GM12878 (cell line): ENCODE results near the gene KIAA0319L. TPM values are rescaled to one million over a fixed set of nuclear protein-coding genes. Genes with fewer than 3 reads are reported as not detected.

Source experiments
- ATAC-seq: fragments of 200-7000 bp; cut with Tn5 transposase; 3 replicates; pipeline ENCODE4 v1.9.1; 2020; ENCODE audit warnings: mild to moderate bottlenecking, moderate library complexity
- BruUV-seq: library from RNA; stranded (reverse); fragments of 400-500 nt; replicated peaks from 2 replicates; lab custom pipeline; 2021; lab: Mats Ljungman, UMichigan
- CTCF ChIA-PET: fragments of 300-600 bp; sonication (Branson Sonifier 250); formaldehyde crosslinking; extraction: SDS; loops from one replicate; lab custom pipeline; 2021; ENCODE audit warnings: inconsistent platforms; lab: Yijun Ruan, JAX
- POLR2A ChIA-PET: fragments of 350-600 bp; formaldehyde crosslinking; extraction: SDS; loops from one replicate; lab custom pipeline; 2021; ENCODE audit warnings: inconsistent platforms; lab: Charles Lee
- RAD21 ChIA-PET: fragments of 300-600 bp; sonication (Branson Sonifier 250); formaldehyde crosslinking; loops from one replicate; lab custom pipeline; 2023; ENCODE audit warnings: antibody characterized with exemption; ENCODE audit not compliant: unreplicated experiment; lab: Charles Lee
- SMC1A ChIA-PET: fragments of 300-600 bp; sonication (Branson Sonifier 250); formaldehyde crosslinking; loops from one replicate; lab custom pipeline; 2023; ENCODE audit not compliant: unreplicated experiment, uncharacterized antibody; lab: Charles Lee
- DNase-seq: peaks from one replicate; pipeline ENCODE4 v3.0.0-alpha.2; 2011; ENCODE audit warnings: low read depth, low spot score
- FAIRE-seq: peaks from 3 replicates; lab custom pipeline; 2011; peaks lifted over from hg19 to GRCh38; lab: Jason Lieb, UNC
- H2AFZ ChIP-seq: 2 replicates; pipeline ENCODE4 v1.6.0; 2011; ENCODE audit warnings: low read depth, low read length, control low read depth; ENCODE audit not compliant: control insufficient read depth
- H3K27ac ChIP-seq: 2 replicates; pipeline ENCODE4 v1.5.1; 2011; ENCODE audit warnings: control low read depth; ENCODE audit not compliant: control insufficient read depth, insufficient read depth
- H3K27me3 ChIP-seq, 2 experiments: replicated peaks in 1 of 2; 2 replicates each; pipeline versions ENCODE4 v1.6.0 to v1.6.1; 2011; ENCODE audit warnings: low read length in 1 of 2; ENCODE audit not compliant: control insufficient read depth in 2 of 2, insufficient read depth in 2 of 2
- H3K36me3 ChIP-seq, 2 experiments: 2 replicates each; pipeline ENCODE4 v1.5.1; 2011; ENCODE audit warnings: low read length in 1 of 2; ENCODE audit not compliant: control insufficient read depth in 2 of 2, insufficient read depth in 2 of 2
- H3K4me1 ChIP-seq: 2 replicates; pipeline ENCODE4 v1.6.1; 2011; ENCODE audit warnings: mild to moderate bottlenecking, low read length, moderate library complexity, mixed read lengths; ENCODE audit not compliant: control insufficient read depth, insufficient read depth
- H3K4me2 ChIP-seq: 2 replicates; pipeline ENCODE4 v1.6.0; 2011; ENCODE audit warnings: control low read depth; ENCODE audit not compliant: control insufficient read depth, insufficient read depth
- H3K4me3 ChIP-seq: fragments of 200-600 bp; sonication (generic); 2 replicates; pipeline ENCODE4 v1.5.1; 2016
- H3K79me2 ChIP-seq: 2 replicates; pipeline ENCODE4 v1.6.0; 2011; ENCODE audit warnings: low read length; ENCODE audit not compliant: control insufficient read depth, insufficient read depth
- H3K9ac ChIP-seq: 2 replicates; pipeline ENCODE4 v1.8.0; 2011; ENCODE audit warnings: low read length, control low read depth, mixed read lengths; ENCODE audit not compliant: control insufficient read depth, insufficient read depth
- H3K9me3 ChIP-seq: replicated peaks from 3 replicates; pipeline ENCODE4 v1.5.1; 2011; ENCODE audit warnings: mild to moderate bottlenecking, low read length; ENCODE audit not compliant: control insufficient read depth, insufficient read depth
- H4K20me1 ChIP-seq: 2 replicates; pipeline ENCODE4 v1.6.0; 2011; ENCODE audit not compliant: control insufficient read depth, insufficient read depth
- ATF7 ChIP-seq: fragments of 450-650 bp; IDR thresholded peaks from 2 replicates; pipeline ENCODE4 v1.6.1; 2016; ENCODE audit warnings: low read depth, mild to moderate bottlenecking
- CREB1 ChIP-seq: IDR thresholded peaks from 2 replicates; pipeline ENCODE4 v1.6.1; 2012; ENCODE audit warnings: low read depth, mild to moderate bottlenecking, inconsistent platforms
- EED ChIP-seq: sonication (generic); IDR thresholded peaks from 2 replicates; pipeline ENCODE4 v1.6.1; 2016; ENCODE audit warnings: antibody characterized with exemption, low read depth
- ETV6 ChIP-seq, 2 experiments: fragments of 450-650 bp in 1 of 2; IDR thresholded peaks in 1 of 2; conservative IDR thresholded peaks in 1 of 2; 2 replicates each; pipeline ENCODE4 v1.6.1; 2014; ENCODE audit warnings: antibody characterized with exemption in 1 of 2, borderline replicate concordance in 1 of 2, low read depth in 1 of 2, mild to moderate bottlenecking in 1 of 2, moderate library complexity in 1 of 2
- GATAD2B ChIP-seq: fragments of 450-650 bp; conservative IDR thresholded peaks from 2 replicates; pipeline ENCODE4 v1.6.1; 2017; ENCODE audit warnings: low read depth, mild to moderate bottlenecking, moderate library complexity
- LARP7 ChIP-seq: fragments of 450-650 bp; IDR thresholded peaks from 2 replicates; pipeline ENCODE4 v1.6.1; 2017; ENCODE audit warnings: mild to moderate bottlenecking
- MXI1 ChIP-seq: fragments of 150-350 bp; IDR thresholded peaks from 2 replicates; pipeline ENCODE4 v1.6.1; 2011; ENCODE audit warnings: low read depth, mild to moderate bottlenecking, inconsistent platforms, low read length, improper control_type of control experiment
- NBN ChIP-seq: fragments of 450-650 bp; IDR thresholded peaks from 2 replicates; pipeline ENCODE4 v1.6.1; 2016
- NKRF ChIP-seq: fragments of 450-650 bp; conservative IDR thresholded peaks from 2 replicates; pipeline ENCODE4 v1.6.1; 2017; ENCODE audit warnings: mild to moderate bottlenecking, moderate library complexity
- NR2F1 ChIP-seq: fragments of 450-650 bp; conservative IDR thresholded peaks from 2 replicates; pipeline ENCODE4 v1.6.1; 2017; ENCODE audit warnings: mild to moderate bottlenecking
- PML ChIP-seq: IDR thresholded peaks from 2 replicates; pipeline ENCODE4 v1.6.1; 2012; ENCODE audit warnings: low read length, inconsistent platforms
- POLR2A ChIP-seq: IDR thresholded peaks from 2 replicates; pipeline ENCODE4 v1.6.1; 2011; ENCODE audit warnings: low read depth, mild to moderate bottlenecking, low read length
- RAD51 ChIP-seq: fragments of 450-650 bp; IDR thresholded peaks from 2 replicates; pipeline ENCODE4 v1.6.1; 2016; ENCODE audit warnings: moderate library complexity, mild to moderate bottlenecking, inconsistent platforms
- RUNX3 ChIP-seq: IDR thresholded peaks from 2 replicates; pipeline ENCODE4 v1.6.1; 2012; ENCODE audit warnings: low read length, inconsistent platforms
- USF1 ChIP-seq: IDR thresholded peaks from 2 replicates; pipeline ENCODE4 v1.6.1; 2011; ENCODE audit warnings: borderline replicate concordance, low read depth, mild to moderate bottlenecking, moderate library complexity, mixed read lengths, low read length; ENCODE audit not compliant: insufficient read depth; ENCODE audit errors: extremely low read length
- ZNF687 ChIP-seq: fragments of 450-650 bp; IDR thresholded peaks from 2 replicates; pipeline ENCODE4 v1.6.1; 2017; ENCODE audit warnings: mild to moderate bottlenecking, moderate library complexity
- WGBS: methylation state at CpG from one replicate; pipeline ENCODE4 v1.1.6; 2016; ENCODE audit warnings: low lambda C conversion rate; ENCODE audit not compliant: insufficient replicate concordance, insufficient coverage; ENCODE audit errors: missing lambda C conversion rate; 5-methylcytosine and 5-hydroxymethylcytosine counted together
- in situ Hi-C: fragments of 300-500 bp; cut with MboI; formaldehyde crosslinking; loops from 9 replicates; pipeline ENCODE4 v1.14.3; 2018; ENCODE audit warnings: mixed read lengths
- intact Hi-C: fragments of 100-400 bp; cut with micrococcal nuclease; formaldehyde crosslinking; loops from one replicate; pipeline ENCODE4 v1.14.2; 2022; ENCODE audit not compliant: unreplicated experiment
- polyA plus RNA-seq, 11 experiments: library from polyadenylated mRNA; depleted of rRNA in 4 of 11; unstranded in 6 of 11; stranded (reverse) in 5 of 11; fragments of >200 nt; fragmentation: Nextera tagmentation in 4 of 11; fragmentation: Illumina TruSeq in 1 of 11; extraction: Ambion mirVana in 4 of 11; extraction: Trizol in 1 of 11; gene quantifications; 1 replicate in 1 of 11; 2 replicates in 10 of 11; pipeline versions ENCODE4 v1.2.1 to v1.2.3, GENCODE V29; 2011 to 2016; ENCODE audit warnings: inconsistent platforms in 2 of 11, missing spikeins in 2 of 11, low read depth in 1 of 11
- total RNA-seq, 4 experiments: library from RNA; depleted of rRNA in 3 of 4; stranded (reverse); fragments of >200 nt in 3 of 4; fragmentation: Illumina TruSeq in 1 of 4; extraction: Trizol in 1 of 4; gene quantifications; 2 replicates each; pipeline versions ENCODE4 v1.2.1 to v1.2.3, GENCODE V29; 2013 to 2021

Gene KIAA0319L
- total and polyA plus RNA-seq, 10 of the 15 experiments (the other 5 are each of a cell fraction or from before 2014, with no cell fraction given), result 2.6 to 57.8 (median 25.4) TPM

GRCh38 chr1:35577071-35577998, 20.1 kb upstream of the KIAA0319L start:
- peak overlapping the region; percentile 13; the same call in 1 of the 2 replicates for H3K27ac ChIP-seq
- FAIRE-seq (no peak), DNase-seq (peak; percentile 40), ATAC-seq (peak; percentile 92)
- H3K4me1 ChIP-seq, result peaks cover 25% of the 10 kb centered on the region
- peak overlapping the region; percentile 66 for H3K9ac ChIP-seq
- H4K20me1 ChIP-seq, result no peaks in the 10 kb centered on the region
- no peaks in the 10 kb centered on the region for H3K36me3 ChIP-seq
- in situ Hi-C loops, result no loop called here
- H3K9me3 ChIP-seq, result no peaks in the 10 kb centered on the region
- peak overlapping the region; percentile 57 for H3K4me3 ChIP-seq
- no peaks in the 10 kb centered on the region; the same call in 1 of the 2 replicates for H3K79me2 ChIP-seq
- SMC1A ChIA-PET, result interaction anchor here (0.7 to 1.5 kb wide), 3 partner anchors 8 to 138 kb away, joined by 3 to 5 read pairs (median 5); no protein-coding TSS in a partner anchor
- intact Hi-C loops, result no loop called here
- RAD21 ChIA-PET, result interaction anchor here (1.0 to 1.2 kb wide), 2 partner anchors 9 to 138 kb away, joined by 5 to 6 read pairs; no protein-coding TSS in a partner anchor
- H3K27me3 ChIP-seq, result peaks cover 0 to 2% of the 10 kb centered on the region in 2 experiments; a peak in 2 of 4 replicates
- no TSS peak for BruUV-seq
- POLR2A ChIA-PET, result interaction anchor here (0.6 to 1.0 kb wide), 3 partner anchors 140 to 192 kb away, joined by 4 to 5 read pairs (median 5); partner anchors contain the start of gene CLSPN
- H3K4me2 ChIP-seq, result peak overlapping the region; percentile 76
- CTCF ChIA-PET, result interaction anchor here (0.6 to 1.9 kb wide), 11 partner anchors 9 to 710 kb away, joined by 3 to 12 read pairs (median 3); partner anchors contain the start of genes KIAA0319L and NCDN
- peak overlapping the region; percentile 93 for H2AFZ ChIP-seq
- WGBS, result under 1% methylated on average over 62 of the region's 70 CpGs
- 0 out of 2 replicates have a peak, but pooled peaks have one; percentile 33 for TF ChIP-seq NKRF
- TF ChIP-seq NR2F1, result peak; percentile 58; the same call in 1 of the 2 replicates
- TF ChIP-seq RAD51, result no peak
- peak; percentile 73 for TF ChIP-seq EED
- no peak for TF ChIP-seq ATF7
- no peak for TF ChIP-seq NBN
- TF ChIP-seq GATAD2B, result peak; percentile 48
- 0 out of 2 replicates have a peak, but pooled peaks have one; percentile 37 for TF ChIP-seq LARP7
- TF ChIP-seq ETV6 (conservative IDR thresholded peaks at IDR 0.05 in 1 of 2, IDR thresholded peaks at IDR 0.05 in 1 of 2; ENCODE audit: borderline replicate concordance in 1 of 2, low read depth in 1 of 2), result peak in 1 of 2 experiments; percentile 81; a peak in 1 of 4 replicates
- 0 out of 2 replicates have a peak, but pooled peaks have one; percentile 33 for TF ChIP-seq MXI1
- TF ChIP-seq USF1, result no peak
- TF ChIP-seq CREB1, result no peak
- TF ChIP-seq RUNX3, result peak; percentile 65
- TF ChIP-seq POLR2A, result peak; percentile 78
- TF ChIP-seq ZNF687, result peak; percentile 65; the same call in 1 of the 2 replicates
- TF ChIP-seq PML, result no peak
